HEK293T (cell line): ENCODE results near the gene SLC1A1.

ENCODE experiments used
- ARNT ChIP-seq: fragments of 450-650 bp; IDR thresholded peaks from 2 replicates; pipeline ENCODE4 v1.6.1; 2017; ENCODE audit warnings: mild to moderate bottlenecking
- BHLHE40 ChIP-seq: fragments of 450-650 bp; IDR thresholded peaks from 2 replicates; pipeline ENCODE4 v1.6.1; 2016; ENCODE audit warnings: mild to moderate bottlenecking, moderate library complexity, borderline replicate concordance
- ELF4 ChIP-seq: fragments of 450-650 bp; IDR thresholded peaks from 2 replicates; pipeline ENCODE4 v1.6.1; 2017; ENCODE audit warnings: antibody characterized with exemption
- FOXA1 ChIP-seq: fragments of 450-650 bp; IDR thresholded peaks from 2 replicates; pipeline ENCODE4 v1.6.1; 2016; ENCODE audit warnings: mild to moderate bottlenecking
- FOXK2 ChIP-seq: fragments of 450-650 bp; IDR thresholded peaks from 2 replicates; pipeline ENCODE4 v1.6.1; 2016; ENCODE audit warnings: mild to moderate bottlenecking
- HDGF ChIP-seq: fragments of 450-650 bp; IDR thresholded peaks from 2 replicates; pipeline ENCODE4 v1.6.1; 2017; ENCODE audit warnings: antibody characterized with exemption, borderline replicate concordance
- NFRKB ChIP-seq: fragments of 450-650 bp; IDR thresholded peaks from 2 replicates; pipeline ENCODE4 v1.6.1; 2016; ENCODE audit warnings: mild to moderate bottlenecking, moderate library complexity
- SP1 ChIP-seq: fragments of 450-650 bp; IDR thresholded peaks from 2 replicates; pipeline ENCODE4 v1.6.1; 2017
- SUZ12 ChIP-seq: fragments of 450-650 bp; IDR thresholded peaks from 2 replicates; pipeline ENCODE4 v1.6.1; 2016; ENCODE audit warnings: mild to moderate bottlenecking
- TARDBP ChIP-seq: fragments of 450-650 bp; IDR thresholded peaks from 2 replicates; pipeline ENCODE4 v1.6.1; 2016

DNA sequence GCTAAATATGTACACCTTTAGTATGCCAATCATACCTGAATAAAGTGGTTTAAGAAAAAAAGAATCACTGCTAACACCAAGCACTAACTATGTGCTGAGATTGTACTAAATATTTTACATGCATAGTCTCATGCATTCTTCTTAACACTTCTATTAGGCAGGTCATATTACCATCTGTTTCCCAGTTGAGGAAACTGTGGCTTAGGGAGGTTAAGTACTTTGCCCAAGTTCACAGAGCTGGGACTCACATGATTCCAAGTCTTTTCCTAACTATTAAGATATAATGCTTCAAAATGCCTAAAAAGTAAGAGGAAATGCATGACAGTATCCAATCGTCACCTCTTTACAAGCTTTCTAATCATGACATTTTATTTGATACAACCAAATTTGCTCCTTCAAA, 102.6 kb downstream of the SLC1A1 start:
- no peak for TF ChIP-seq HDGF
- TF ChIP-seq NFRKB = no peak
- no peak for TF ChIP-seq ARNT
- no peak for TF ChIP-seq FOXA1
- no peak for TF ChIP-seq BHLHE40
- TF ChIP-seq SP1 = no peak
- no peak for TF ChIP-seq FOXK2
- no peak for TF ChIP-seq TARDBP
- no peak for TF ChIP-seq SUZ12
- no peak for TF ChIP-seq ELF4
